GM10266 (cell line): ENCODE measurements around the gene TESK1.
A peak's percentile ranks its signal among the peaks of the same experiment; 100 is the strongest.
"Not testable (repeated sequence)": the region's sequence is repeated elsewhere in the genome, so short reads cannot be mapped to it uniquely, and the experiment has no call there.

Experiments used
- DNase-seq: peaks from one replicate; pipeline ENCODE4 v3.0.0; 2012; ENCODE audit errors: extremely low spot score
- TF ChIP-seq, protein P1 (sequence below): IDR thresholded peaks from 2 replicates; pipeline ENCODE4 v1.5.1; 2012; ENCODE audit warnings: mild to moderate bottlenecking, low read depth; ENCODE audit not compliant: control insufficient read depth, insufficient read depth; ENCODE audit errors: missing control alignments

The TESK1 gene

DNA sequence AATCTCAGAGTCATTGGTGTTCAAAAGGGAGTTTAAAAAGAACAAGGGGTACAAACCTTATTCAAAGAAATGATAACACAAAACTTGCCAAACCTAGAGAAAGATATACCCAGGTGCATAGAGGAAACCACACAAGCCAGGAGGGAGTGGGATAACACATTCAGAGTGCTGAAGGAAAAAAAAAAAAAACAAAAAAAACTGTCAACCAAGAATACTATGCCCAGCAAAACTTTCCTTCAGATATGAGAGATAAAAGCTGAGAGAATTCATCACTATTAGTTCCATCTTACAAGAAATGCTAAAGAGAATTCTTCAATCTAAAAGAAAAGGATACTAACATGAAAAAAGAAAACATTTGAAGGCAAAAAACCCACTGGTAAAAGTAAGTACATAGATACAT, 11.5 kb upstream of the TESK1 start:
- TF ChIP-seq, protein P1, sequence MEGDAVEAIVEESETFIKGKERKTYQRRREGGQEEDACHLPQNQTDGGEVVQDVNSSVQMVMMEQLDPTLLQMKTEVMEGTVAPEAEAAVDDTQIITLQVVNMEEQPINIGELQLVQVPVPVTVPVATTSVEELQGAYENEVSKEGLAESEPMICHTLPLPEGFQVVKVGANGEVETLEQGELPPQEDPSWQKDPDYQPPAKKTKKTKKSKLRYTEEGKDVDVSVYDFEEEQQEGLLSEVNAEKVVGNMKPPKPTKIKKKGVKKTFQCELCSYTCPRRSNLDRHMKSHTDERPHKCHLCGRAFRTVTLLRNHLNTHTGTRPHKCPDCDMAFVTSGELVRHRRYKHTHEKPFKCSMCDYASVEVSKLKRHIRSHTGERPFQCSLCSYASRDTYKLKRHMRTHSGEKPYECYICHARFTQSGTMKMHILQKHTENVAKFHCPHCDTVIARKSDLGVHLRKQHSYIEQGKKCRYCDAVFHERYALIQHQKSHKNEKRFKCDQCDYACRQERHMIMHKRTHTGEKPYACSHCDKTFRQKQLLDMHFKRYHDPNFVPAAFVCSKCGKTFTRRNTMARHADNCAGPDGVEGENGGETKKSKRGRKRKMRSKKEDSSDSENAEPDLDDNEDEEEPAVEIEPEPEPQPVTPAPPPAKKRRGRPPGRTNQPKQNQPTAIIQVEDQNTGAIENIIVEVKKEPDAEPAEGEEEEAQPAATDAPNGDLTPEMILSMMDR, result no peak
- no peak for DNase-seq

DNA sequence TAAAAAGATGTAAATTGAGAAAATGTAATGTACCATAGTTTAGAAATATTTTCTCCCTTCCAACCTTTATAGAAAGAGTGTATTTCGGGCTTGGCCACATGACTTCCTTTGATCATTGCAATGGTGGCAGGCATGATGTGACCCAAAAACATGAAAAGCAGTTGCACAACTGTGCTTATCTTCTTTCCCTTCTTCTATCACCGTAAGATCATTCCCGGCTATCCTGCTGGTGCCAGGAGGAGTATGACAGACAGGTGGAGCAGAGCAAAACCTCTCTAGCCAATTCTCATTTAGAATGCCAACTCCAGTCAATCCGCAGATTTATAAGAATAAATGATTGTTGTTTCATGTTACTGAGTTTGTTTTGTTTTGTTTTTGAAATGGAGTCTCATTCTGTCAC, 10.6 kb upstream of the TESK1 start:
- no peak for DNase-seq
- TF ChIP-seq, protein P1, result no peak

DNA sequence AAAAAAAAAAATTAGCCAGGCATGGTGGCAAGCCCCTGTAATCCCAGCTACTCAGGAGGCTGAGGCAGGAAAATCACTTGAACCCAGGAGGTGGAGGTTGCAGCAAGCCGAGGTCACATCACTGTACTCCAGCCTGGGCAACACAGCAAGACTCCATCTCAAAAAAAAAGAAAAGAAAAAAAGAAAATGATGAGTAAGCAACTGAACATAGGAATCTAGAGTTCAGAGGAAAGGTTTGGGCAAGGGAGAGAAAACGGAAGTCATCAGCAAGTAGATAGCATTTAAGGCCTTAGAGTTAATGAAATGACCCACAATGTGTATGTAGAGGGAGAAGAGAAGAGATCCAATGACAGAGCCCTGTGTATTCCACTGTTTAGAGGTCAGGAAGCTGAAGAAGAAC, 8.2 kb upstream of the TESK1 start:
- DNase-seq, result not testable (repeated sequence)

DNA sequence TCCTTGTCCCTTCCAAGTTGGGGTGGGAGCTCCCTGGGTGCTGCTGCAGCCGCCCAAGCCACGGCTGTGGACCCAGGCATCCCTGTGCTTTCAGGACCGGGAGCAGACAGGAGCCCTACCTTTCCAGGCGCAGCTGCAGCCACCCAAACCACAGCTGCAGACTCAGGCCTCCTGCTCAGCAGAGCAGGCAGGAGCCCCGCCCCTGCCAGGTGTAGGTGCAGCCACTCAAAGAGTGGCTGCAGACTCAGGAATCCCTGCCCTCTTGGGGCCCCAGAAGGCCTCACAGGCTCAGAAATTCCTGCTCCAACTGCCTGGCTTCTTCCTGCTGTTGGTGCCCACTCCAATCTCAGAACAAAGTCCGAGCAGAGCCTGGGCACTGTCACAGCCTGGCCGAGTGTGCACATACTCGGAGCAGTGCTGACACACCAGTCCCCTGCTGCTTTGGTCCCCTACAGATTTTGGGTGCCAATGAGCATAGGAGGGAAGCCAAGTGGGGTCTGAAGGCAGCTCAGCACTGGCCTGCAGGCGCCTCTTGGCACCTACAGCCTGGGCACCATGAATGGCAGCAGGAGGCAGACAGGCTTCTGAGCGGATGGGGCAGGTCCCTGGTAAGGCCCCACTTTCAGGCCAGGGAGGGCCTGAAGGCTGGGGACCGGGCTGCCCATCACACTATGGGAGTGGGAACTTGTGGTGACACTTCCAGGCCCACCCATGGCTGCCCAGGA, 6.0 kb upstream of the TESK1 start:
- no peak for DNase-seq
- TF ChIP-seq, protein P1, result no peak

DNA sequence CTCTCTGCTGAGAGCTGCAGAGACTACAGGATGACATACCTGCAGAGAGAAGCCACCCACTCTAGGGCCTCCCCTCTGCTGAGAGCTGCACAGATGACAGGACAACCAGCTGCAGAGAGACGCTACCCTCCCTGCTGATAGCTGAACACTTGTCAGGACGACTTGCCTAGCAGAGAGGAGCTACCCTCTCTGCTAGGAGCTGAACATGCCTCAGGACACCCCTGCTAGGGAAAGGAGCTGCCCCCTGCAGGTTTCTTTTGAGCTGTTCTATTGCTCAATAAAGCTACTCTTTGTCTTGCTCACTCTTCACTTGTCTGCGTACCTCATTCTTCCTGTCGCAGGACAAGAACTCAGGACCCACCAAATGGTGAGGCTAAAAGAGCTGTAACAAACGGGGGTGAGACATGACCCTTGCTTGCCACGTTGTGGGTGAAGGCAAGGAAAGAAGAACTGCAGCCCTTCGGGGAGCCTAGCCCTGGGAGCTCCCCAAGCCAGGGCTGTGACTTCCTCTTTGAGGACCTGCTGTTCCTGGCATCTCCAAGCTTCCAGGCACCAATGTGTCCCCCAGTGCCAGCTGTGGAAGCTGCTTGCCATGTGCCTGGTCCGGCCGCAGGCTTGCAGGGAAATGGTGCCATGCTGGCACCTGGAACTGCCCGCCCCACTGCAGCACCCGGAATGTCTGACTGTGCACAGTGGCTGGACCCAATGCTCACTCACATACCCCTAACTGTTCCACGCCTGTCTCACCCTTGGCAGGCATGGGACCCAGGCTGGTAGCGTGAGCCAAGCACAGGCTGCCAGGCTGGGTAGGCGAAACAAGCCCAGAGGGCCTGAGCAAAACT, 5.1 kb upstream of the TESK1 start:
- TF ChIP-seq, protein P1, result no peak
- no peak for DNase-seq

DNA sequence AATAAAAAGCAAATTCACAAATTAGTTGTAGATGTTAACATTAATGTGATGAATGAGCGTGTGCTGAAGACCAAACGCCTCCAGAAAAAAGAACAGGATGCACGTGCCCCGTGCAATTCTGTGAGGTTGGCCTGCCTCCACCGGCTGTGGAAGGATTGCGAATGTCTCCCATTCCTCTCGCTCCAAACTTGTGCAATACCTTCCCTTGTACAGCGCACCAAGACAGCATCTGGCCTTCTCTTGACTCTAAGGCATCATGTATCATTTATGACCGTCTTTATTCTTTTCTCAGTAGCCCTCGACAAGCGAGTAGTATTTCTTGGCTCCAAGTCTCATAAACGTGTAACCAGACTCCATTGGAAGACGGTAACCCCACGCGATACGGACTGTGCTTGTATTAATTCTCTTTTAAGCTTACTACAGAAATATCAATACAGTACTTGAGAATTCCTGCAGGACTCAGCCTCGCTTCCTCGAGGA, 1.5 kb upstream of the TESK1 start:
- DNase-seq, result no peak
- TF ChIP-seq, protein P1, result no peak

DNA sequence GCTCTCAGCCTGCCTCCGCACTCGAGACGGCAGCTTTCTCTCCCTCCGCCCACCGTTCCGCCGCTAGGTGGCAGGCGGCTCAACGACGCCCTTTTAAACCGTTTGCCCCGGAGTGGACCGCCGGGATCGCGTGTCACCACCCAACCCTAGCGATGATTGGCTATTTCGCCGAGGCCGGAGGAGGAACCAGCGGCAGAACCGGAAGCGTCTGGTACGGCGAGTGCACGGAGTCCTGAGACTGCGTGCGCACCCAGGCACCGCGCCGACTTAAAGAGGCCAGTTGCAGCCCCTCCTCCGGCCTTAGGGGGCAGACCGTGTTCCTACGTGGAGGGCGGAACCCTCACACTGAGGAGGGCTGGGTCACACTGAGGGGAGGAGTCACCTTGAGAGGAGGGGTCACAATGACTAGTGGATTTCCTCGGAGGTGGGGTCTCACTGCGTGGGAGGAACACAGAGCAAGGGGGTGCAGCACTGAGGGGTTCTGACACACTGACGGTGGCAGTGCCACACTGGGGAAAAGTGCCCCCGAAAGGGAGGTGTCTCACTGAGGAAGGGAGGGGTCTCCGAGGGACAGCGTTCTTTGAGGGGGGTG, 980 bp upstream of the TESK1 start:
- TF ChIP-seq, protein P1, result peak; percentile 96
- DNase-seq, result peak; percentile 98
